ENCODE data around the gene ATG5. TPM values are rescaled to one million over a fixed set of nuclear protein-coding genes. Genes with fewer than 3 reads are reported as not detected.

The ATG5 gene
- total RNA-seq, 4 donors from 2014 or later: 25.3 to 47.8 (median 35.2) TPM

GRCh38 chr6:106212576-106212975 lies 113.0 kb downstream of the ATG5 start:
- intact Hi-C loops (cut with DNase I): no loop called here
- DNase-seq (ENCODE audit: extremely low spot score): no peak
- no peaks in the 10 kb centered on the region for H3K36me3 ChIP-seq
- no peaks in the 10 kb centered on the region for H3K9me3 ChIP-seq
- no peak overlapping the region for H3K27ac ChIP-seq (replicated peaks in 1 of 4)
- no peak overlapping the region for H3K4me3 ChIP-seq
- WGBS: 98% methylated on average over 5 of the region's 5 CpGs
- no peak for TF ChIP-seq POLR2AphosphoS5 (IDR thresholded peaks at IDR 0.05)
- H3K27me3 ChIP-seq: no peaks in the 10 kb centered on the region
- no peaks in the 10 kb centered on the region for H3K4me1 ChIP-seq

- Histone ChIP-seq H3K27ac (replicated peaks in 1 of 4) (no peak overlapping the region), H3K27me3 (no peaks in the 10 kb centered on the region), H3K4me1 (no peaks in the 10 kb centered on the region), H3K36me3 (peaks cover 0 to under 1% (median 0%) of the 10 kb centered on the region in 4 donors), H3K4me3 (no peak overlapping the region), H3K9me3 (no peaks in the 10 kb centered on the region)
- 94% methylated on average over 1 of the region's 1 CpG for WGBS
- TF ChIP-seq POLR2AphosphoS5 (IDR thresholded peaks at IDR 0.05) (no peak), CTCF (IDR thresholded peaks at IDR 0.05) (no peak), POLR2A (IDR thresholded peaks at IDR 0.05; ENCODE audit: low read depth) (no peak), EP300 (IDR thresholded peaks at IDR 0.05) (no peak)
- intact Hi-C loops (cut with DNase I): no loop called here
- no peak for DNase-seq (ENCODE audit: extremely low spot score)
These were observed 118.7 kb downstream of the ATG5 start for GRCh38 chr6:106206905-106207304.

- Histone ChIP-seq H3K27me3 (no peaks in the 10 kb centered on the region), H3K4me3 (no peak overlapping the region), H3K36me3 (peaks cover 0 to 9% (median 6%) of the 10 kb centered on the region in 4 donors), H3K9me3 (no peaks in the 10 kb centered on the region), H3K27ac (replicated peaks in 1 of 4) (no peak overlapping the region), H3K4me1 (no peaks in the 10 kb centered on the region)
- TF ChIP-seq EP300 (IDR thresholded peaks at IDR 0.05) (no peak), POLR2AphosphoS5 (IDR thresholded peaks at IDR 0.05) (no peak), CTCF (IDR thresholded peaks at IDR 0.05) (no peak), POLR2A (IDR thresholded peaks at IDR 0.05; ENCODE audit: low read depth) (no peak)
- no peak for DNase-seq (ENCODE audit: extremely low spot score)
- WGBS: 80% methylated on average over 2 of the region's 2 CpGs
- intact Hi-C loops (cut with DNase I): no loop called here
These were observed 120.6 kb downstream of the ATG5 start for GRCh38 chr6:106204961-106205360.

- no peak for TF ChIP-seq POLR2A (IDR thresholded peaks at IDR 0.05; ENCODE audit: low read depth)
- TF ChIP-seq CTCF (IDR thresholded peaks at IDR 0.05): no peak
- no peak for TF ChIP-seq EP300 (IDR thresholded peaks at IDR 0.05)
- no peaks in the 10 kb centered on the region for H3K9me3 ChIP-seq
- H3K4me3 ChIP-seq: no peak overlapping the region
- WGBS: 100% methylated on average over 1 of the region's 1 CpG
- no peaks in the 10 kb centered on the region for H3K27me3 ChIP-seq
- H3K36me3 ChIP-seq: peaks cover 0 to 18% (median 9%) of the 10 kb centered on the region in 4 donors
- peaks cover 0 to 6% (median 0%) of the 10 kb centered on the region in 4 donors for H3K4me1 ChIP-seq
- no peak overlapping the region for H3K27ac ChIP-seq (replicated peaks in 1 of 4)
- intact Hi-C loops (cut with DNase I): no loop called here
- no peak for DNase-seq (ENCODE audit: extremely low spot score)
These were observed 125.6 kb downstream of the ATG5 start for GRCh38 chr6:106199998-106200397.

GRCh38 chr6:106199331-106199730 lies 126.2 kb downstream of the ATG5 start:
- 72% methylated on average over 1 of the region's 1 CpG for WGBS
- Histone ChIP-seq H3K27ac (replicated peaks in 1 of 4) (no peak overlapping the region), H3K9me3 (no peaks in the 10 kb centered on the region), H3K4me1 (peaks cover 0 to 6% (median 0%) of the 10 kb centered on the region in 4 donors), H3K4me3 (no peak overlapping the region), H3K36me3 (peaks cover 0 to 22% (median 9%) of the 10 kb centered on the region in 4 donors), H3K27me3 (no peaks in the 10 kb centered on the region)
- no peak for TF ChIP-seq EP300 (IDR thresholded peaks at IDR 0.05)
- TF ChIP-seq CTCF (IDR thresholded peaks at IDR 0.05): no peak
- intact Hi-C loops (cut with DNase I): no loop called here
- no peak for DNase-seq (ENCODE audit: extremely low spot score)
